22Rv1 (cell line): Measurements from ENCODE around the gene MAPK9.

Experiments
- H3K27ac ChIP-seq: fragments of 450-650 bp; 2 replicates; pipeline ENCODE4 v1.5.1; 2017
- CTCF ChIP-seq: fragments of 450-650 bp; IDR thresholded peaks from 2 replicates; pipeline ENCODE4 v1.5.1; 2017; ENCODE audit warnings: mild to moderate bottlenecking
- ZFX ChIP-seq: fragments of 450-650 bp; IDR thresholded peaks from 2 replicates; pipeline ENCODE4 v1.6.1; 2017; ENCODE audit warnings: antibody characterized with exemption, borderline replicate concordance

MAPK9 gene

GRCh38 chr5:180335614-180336233 lies 43.8 kb upstream of the MAPK9 start:
- no peak for TF ChIP-seq ZFX
- no peak for TF ChIP-seq CTCF
- no peak overlapping the region for H3K27ac ChIP-seq

DNA sequence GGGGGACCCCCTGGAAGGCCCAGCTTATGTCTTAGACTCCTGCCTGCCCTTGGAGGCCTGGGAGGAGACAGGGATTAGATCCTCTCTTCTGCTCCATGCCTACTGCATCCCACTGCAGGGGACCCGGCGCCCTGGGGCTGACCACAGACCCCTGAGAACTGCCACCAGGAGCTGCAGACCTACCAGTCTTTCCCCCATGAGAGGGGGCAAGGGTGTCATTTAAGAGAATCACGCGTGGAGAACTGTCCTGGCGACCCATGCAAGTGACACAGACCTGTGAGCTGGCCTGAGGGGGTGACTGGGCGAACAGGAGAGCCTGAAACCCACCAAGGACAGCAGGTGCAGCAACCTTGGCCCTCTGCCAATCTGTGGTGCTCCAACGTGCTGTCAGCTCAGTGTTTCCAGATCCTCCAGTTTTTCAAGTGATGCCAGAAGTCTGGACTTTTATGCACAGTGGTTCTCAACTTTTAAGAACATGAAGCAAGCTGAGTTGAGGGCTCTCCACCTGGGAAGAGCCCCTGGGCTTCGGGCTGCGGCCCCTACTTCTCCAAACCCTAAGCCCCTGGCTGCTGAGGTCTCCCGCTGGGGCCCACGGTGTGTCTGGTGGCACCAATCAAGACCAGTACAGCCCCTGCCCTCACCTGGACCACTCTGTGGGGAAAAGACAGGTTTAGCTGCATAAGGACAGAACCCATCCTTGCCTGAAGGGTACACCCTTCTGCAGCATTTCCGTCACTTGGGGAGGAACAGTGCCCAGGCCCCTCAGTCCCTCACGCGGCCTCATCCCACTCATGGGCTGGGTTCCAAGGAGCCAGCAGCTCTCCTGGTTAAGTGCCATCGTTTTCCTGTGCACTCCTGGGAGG lies 43.1 kb upstream of the MAPK9 start:
- H3K27ac ChIP-seq, result no peak overlapping the region
- TF ChIP-seq CTCF (no peak), ZFX (no peak)

GRCh38 chr5:180334176-180334575 lies 42.3 kb upstream of the MAPK9 start:
- TF ChIP-seq ZFX (no peak), CTCF (no peak)
- H3K27ac ChIP-seq, result no peak overlapping the region

GRCh38 chr5:180333661-180334060 lies 41.8 kb upstream of the MAPK9 start:
- no peak for TF ChIP-seq ZFX
- TF ChIP-seq CTCF, result no peak
- H3K27ac ChIP-seq, result no peak overlapping the region

DNA sequence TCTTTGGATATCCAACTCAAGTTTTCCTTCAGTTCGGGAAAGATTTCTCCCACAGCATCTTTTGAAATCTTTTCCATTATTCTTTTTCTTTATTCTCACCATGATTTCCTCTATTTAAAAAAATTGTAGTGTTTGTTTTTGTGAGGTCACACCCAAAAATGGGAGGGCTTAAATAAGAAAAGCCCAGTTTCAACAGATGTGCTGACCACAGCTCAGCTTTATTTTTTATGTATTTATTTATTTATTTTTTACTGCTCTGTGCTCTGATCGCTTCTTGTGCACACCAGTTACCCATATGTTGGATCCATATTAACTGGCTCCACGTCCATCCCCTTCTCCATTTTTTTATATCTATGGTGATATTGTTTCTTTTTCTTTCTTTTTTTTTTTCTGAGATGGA lies 41.0 kb upstream of the MAPK9 start:
- no peak for TF ChIP-seq ZFX
- no peak for TF ChIP-seq CTCF
- H3K27ac ChIP-seq, result no peak overlapping the region

GRCh38 chr5:180332051-180332517 lies 40.2 kb upstream of the MAPK9 start:
- no peak for TF ChIP-seq CTCF
- no peak for TF ChIP-seq ZFX
- no peak overlapping the region for H3K27ac ChIP-seq

DNA sequence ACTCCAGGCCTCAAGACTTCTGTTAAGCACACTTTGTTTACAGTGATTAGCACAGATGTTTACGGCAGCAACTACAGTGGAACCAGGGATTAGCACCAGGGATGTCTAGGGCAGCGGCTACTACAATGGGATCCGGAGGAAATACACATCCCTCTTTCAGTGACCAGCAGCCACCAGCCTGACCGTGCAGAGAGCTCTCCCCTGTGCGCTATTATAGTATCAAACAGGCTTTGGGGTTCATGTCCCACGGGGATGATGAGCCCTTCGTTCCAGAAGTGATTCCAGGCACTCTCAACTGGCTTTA lies 39.7 kb upstream of the MAPK9 start:
- H3K27ac ChIP-seq, result no peak overlapping the region
- TF ChIP-seq ZFX (no peak), CTCF (no peak)
